ENCODE measurements around the gene TOX2.

TOX2 gene

GRCh38 chr20:43914311-43915210 lies at the start of gene TOX2:
TOX2 (plus strand) TSS chr20:43914852; CDS start chr20:43914892, 40 bp downstream.
- TF ChIP-seq, protein P1, sequence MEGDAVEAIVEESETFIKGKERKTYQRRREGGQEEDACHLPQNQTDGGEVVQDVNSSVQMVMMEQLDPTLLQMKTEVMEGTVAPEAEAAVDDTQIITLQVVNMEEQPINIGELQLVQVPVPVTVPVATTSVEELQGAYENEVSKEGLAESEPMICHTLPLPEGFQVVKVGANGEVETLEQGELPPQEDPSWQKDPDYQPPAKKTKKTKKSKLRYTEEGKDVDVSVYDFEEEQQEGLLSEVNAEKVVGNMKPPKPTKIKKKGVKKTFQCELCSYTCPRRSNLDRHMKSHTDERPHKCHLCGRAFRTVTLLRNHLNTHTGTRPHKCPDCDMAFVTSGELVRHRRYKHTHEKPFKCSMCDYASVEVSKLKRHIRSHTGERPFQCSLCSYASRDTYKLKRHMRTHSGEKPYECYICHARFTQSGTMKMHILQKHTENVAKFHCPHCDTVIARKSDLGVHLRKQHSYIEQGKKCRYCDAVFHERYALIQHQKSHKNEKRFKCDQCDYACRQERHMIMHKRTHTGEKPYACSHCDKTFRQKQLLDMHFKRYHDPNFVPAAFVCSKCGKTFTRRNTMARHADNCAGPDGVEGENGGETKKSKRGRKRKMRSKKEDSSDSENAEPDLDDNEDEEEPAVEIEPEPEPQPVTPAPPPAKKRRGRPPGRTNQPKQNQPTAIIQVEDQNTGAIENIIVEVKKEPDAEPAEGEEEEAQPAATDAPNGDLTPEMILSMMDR (IDR thresholded peaks at IDR 0.05; ENCODE audit: insufficient read depth, low read length, poor library complexity, severe bottlenecking) = no peak
- peak; percentile 76 for DNase-seq (ENCODE audit: extremely low read depth, insufficient read length)
- no peaks in the 10 kb centered on the region for H3K36me3 ChIP-seq (ENCODE audit: control insufficient read depth, insufficient read depth, low read length)
- H3K27me3 ChIP-seq (replicated peaks; ENCODE audit: control insufficient read depth, insufficient read depth, low read length) = no peaks in the 10 kb centered on the region; the same call in 1 of the 2 replicates
- peak within 1 kb of the TSS; percentile 70 for H3K4me3 ChIP-seq (replicated peaks; ENCODE audit: low read depth, low read length)

- DNase-seq (ENCODE audit: extremely low read depth, insufficient read length) = no peak
- TF ChIP-seq, protein P1 (IDR thresholded peaks at IDR 0.05; ENCODE audit: insufficient read depth, low read length, poor library complexity, severe bottlenecking) = no peak
- H3K27me3 ChIP-seq (replicated peaks; ENCODE audit: control insufficient read depth, insufficient read depth, low read length) = no peaks in the 10 kb centered on the region
- no peak overlapping the region for H3K4me3 ChIP-seq (replicated peaks; ENCODE audit: low read depth, low read length)
- H3K36me3 ChIP-seq (ENCODE audit: control insufficient read depth, insufficient read depth, low read length) = no peaks in the 10 kb centered on the region
Measured at GRCh38 chr20:43868091-43868490, 46.6 kb upstream of the TOX2 start.

GRCh38 chr20:43870484-43870883 lies 44.2 kb upstream of the TOX2 start:
- no peak for DNase-seq (ENCODE audit: extremely low read depth, insufficient read length)
- TF ChIP-seq, protein P1 (IDR thresholded peaks at IDR 0.05; ENCODE audit: insufficient read depth, low read length, poor library complexity, severe bottlenecking) = no peak

DNA sequence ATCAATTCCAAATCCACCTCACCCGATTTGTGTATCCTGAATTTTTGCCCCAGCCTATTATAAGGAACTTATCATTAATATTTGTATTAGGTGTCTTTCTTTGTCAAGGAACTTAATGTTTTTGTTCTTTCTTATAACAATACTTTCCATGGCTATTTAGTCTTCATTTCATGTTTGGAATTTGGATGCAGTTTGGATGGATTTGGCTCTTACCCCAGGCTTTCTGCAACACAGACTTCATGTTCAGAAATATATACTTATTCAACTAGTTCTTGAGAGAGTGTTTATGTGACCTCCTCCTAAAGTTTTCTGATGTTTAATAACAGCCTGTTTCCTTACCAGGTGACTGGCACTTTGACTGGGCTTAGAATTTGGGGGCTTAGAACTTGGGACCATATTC lies 35.9 kb upstream of the TOX2 start:
- DNase-seq (ENCODE audit: extremely low read depth, insufficient read length) = no peak
- H3K4me3 ChIP-seq (replicated peaks; ENCODE audit: low read depth, low read length) = no peak overlapping the region
- H3K27me3 ChIP-seq (replicated peaks; ENCODE audit: control insufficient read depth, insufficient read depth, low read length) = no peaks in the 10 kb centered on the region
- TF ChIP-seq, protein P1 (IDR thresholded peaks at IDR 0.05; ENCODE audit: insufficient read depth, low read length, poor library complexity, severe bottlenecking) = no peak
- H3K36me3 ChIP-seq (ENCODE audit: control insufficient read depth, insufficient read depth, low read length) = no peaks in the 10 kb centered on the region

More at GRCh38 chr20:43870484-43870883, 44.2 kb upstream of the TOX2 start:
- no peaks in the 10 kb centered on the region for H3K36me3 ChIP-seq (ENCODE audit: control insufficient read depth, insufficient read depth, low read length)
- H3K27me3 ChIP-seq (replicated peaks; ENCODE audit: control insufficient read depth, insufficient read depth, low read length) = no peaks in the 10 kb centered on the region
- no peak overlapping the region for H3K4me3 ChIP-seq (replicated peaks; ENCODE audit: low read depth, low read length)

DNA sequence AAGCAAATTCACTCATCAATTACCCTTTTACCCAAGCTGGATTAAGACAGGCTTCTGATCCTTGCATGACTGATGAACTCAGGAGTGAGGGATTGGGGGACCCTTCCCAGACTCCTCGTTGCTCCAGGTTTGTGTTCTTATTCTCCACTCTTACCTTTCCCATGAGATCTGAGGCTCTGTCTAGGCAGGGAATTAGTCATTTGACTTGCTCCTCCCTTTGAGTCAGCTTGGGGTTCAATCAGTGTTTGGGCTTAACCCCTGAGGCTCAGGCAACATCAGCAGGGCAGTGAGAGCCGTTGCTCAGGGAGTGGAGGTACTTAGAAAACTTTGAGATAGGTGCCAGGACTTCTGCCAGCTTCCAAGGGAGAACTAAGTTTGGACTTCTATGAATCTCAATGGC lies 20.7 kb upstream of the TOX2 start:
- Histone ChIP-seq H3K36me3 (ENCODE audit: control insufficient read depth, insufficient read depth, low read length) (no peaks in the 10 kb centered on the region), H3K27me3 (replicated peaks; ENCODE audit: control insufficient read depth, insufficient read depth, low read length) (no peaks in the 10 kb centered on the region), H3K4me3 (replicated peaks; ENCODE audit: low read depth, low read length) (no peak overlapping the region)
- TF ChIP-seq, protein P1 (IDR thresholded peaks at IDR 0.05; ENCODE audit: insufficient read depth, low read length, poor library complexity, severe bottlenecking) = no peak
- DNase-seq (ENCODE audit: extremely low read depth, insufficient read length) = no peak
